IMR-90 (cell line): ENCODE data around the gene MORN5. TPM values are rescaled to one million over a fixed set of nuclear protein-coding genes. Genes with fewer than 3 reads are reported as not detected.

Experiments used
- ATAC-seq: fragments of 200-7000 bp; cut with Tn5 transposase; 2 replicates; pipeline ENCODE4 v1.9.1; 2020; ENCODE audit warnings: low read depth, mild to moderate bottlenecking, moderate library complexity
- BruUV-seq: library from RNA; stranded (reverse); fragments of 400-500 nt; replicated peaks from 2 replicates; lab custom pipeline; 2021; lab: Mats Ljungman, UMichigan
- CTCF ChIA-PET: fragments of 300-600 bp; formaldehyde crosslinking; extraction: SDS; loops from one replicate; lab custom pipeline; 2021; ENCODE audit warnings: antibody characterized with exemption; lab: Yijun Ruan, JAX
- POLR2A ChIA-PET: fragments of 300-600 bp; sonication (Branson Sonifier 250); formaldehyde crosslinking; loops from one replicate; lab custom pipeline; 2022; ENCODE audit warnings: antibody characterized with exemption; ENCODE audit not compliant: unreplicated experiment; lab: Charles Lee
- DNase-seq: peaks from one replicate; pipeline ENCODE4 v3.0.0; 2013
- H2AFZ ChIP-seq: replicated peaks from 2 replicates; pipeline ENCODE3; 2013; ENCODE audit warnings: low read length, mild to moderate bottlenecking; ENCODE audit not compliant: poor library complexity
- H2AK5ac ChIP-seq: 2 replicates; pipeline ENCODE4 v1.6.1; 2013; ENCODE audit warnings: low read depth, low read length, inconsistent platforms
- H2AK9ac ChIP-seq: replicated peaks from 2 replicates; pipeline ENCODE3; 2013; ENCODE audit warnings: mild to moderate bottlenecking, low read depth, low read length, moderate library complexity; ENCODE audit not compliant: poor library complexity
- H2BK120ac ChIP-seq: 2 replicates; pipeline ENCODE4 v1.6.1; 2013; ENCODE audit warnings: low read depth, low read length, inconsistent platforms
- H2BK15ac ChIP-seq: 3 replicates; pipeline ENCODE4 v1.6.1; 2013; ENCODE audit warnings: low read depth, low read length, inconsistent platforms
- H2BK20ac ChIP-seq: 2 replicates; pipeline ENCODE4 v1.6.1; 2013; ENCODE audit warnings: low read depth, mild to moderate bottlenecking, inconsistent platforms, low read length, moderate library complexity
- H2BK5ac ChIP-seq: 2 replicates; pipeline ENCODE4 v1.6.1; 2013; ENCODE audit warnings: mild to moderate bottlenecking, low read depth, low read length, inconsistent platforms; ENCODE audit not compliant: poor library complexity, severe bottlenecking
- H3K14ac ChIP-seq: replicated peaks from 2 replicates; pipeline ENCODE4 v1.6.1; 2013; ENCODE audit warnings: low read depth, low read length, inconsistent platforms
- H3K18ac ChIP-seq: 2 replicates; pipeline ENCODE4 v1.6.1; 2013; ENCODE audit warnings: low read depth, low read length, control low read depth
- H3K23ac ChIP-seq: 2 replicates; pipeline ENCODE4 v1.6.1; 2013; ENCODE audit warnings: low read depth, low read length, inconsistent platforms
- H3K27ac ChIP-seq: 2 replicates; pipeline ENCODE4 v1.5.1; 2013; ENCODE audit warnings: mild to moderate bottlenecking, control low read depth, low read length; ENCODE audit not compliant: insufficient read depth
- H3K27me3 ChIP-seq: 2 replicates; pipeline ENCODE4 v1.6.1; 2013; ENCODE audit warnings: low read length; ENCODE audit not compliant: control insufficient read depth, insufficient read depth
- H3K36me3 ChIP-seq: 2 replicates; pipeline ENCODE4 v1.6.1; 2013; ENCODE audit warnings: low read length, mixed read lengths; ENCODE audit not compliant: control insufficient read depth, insufficient read depth
- H3K4ac ChIP-seq: 2 replicates; pipeline ENCODE4 v1.6.1; 2013; ENCODE audit warnings: low read depth, low read length, inconsistent platforms
- H3K4me1 ChIP-seq: 2 replicates; pipeline ENCODE4 v1.6.1; 2013; ENCODE audit warnings: low read length, mixed read lengths; ENCODE audit not compliant: control insufficient read depth, insufficient read depth
- H3K4me2 ChIP-seq: 2 replicates; pipeline ENCODE4 v1.6.1; 2013; ENCODE audit warnings: low read depth, mild to moderate bottlenecking, control low read depth, low read length, moderate library complexity
- H3K4me3 ChIP-seq: 2 replicates; pipeline ENCODE4 v1.5.1; 2013; ENCODE audit warnings: low read depth, mild to moderate bottlenecking, control low read depth, low read length, moderate library complexity; ENCODE audit not compliant: insufficient read depth
- H3K56ac ChIP-seq: 2 replicates; pipeline ENCODE4 v1.6.1; 2013; ENCODE audit warnings: low read length, inconsistent platforms; ENCODE audit not compliant: insufficient read depth; ENCODE audit errors: extremely low read depth
- H3K79me1 ChIP-seq, 2 experiments: 2 replicates each; pipeline ENCODE4 v1.6.1; 2013; ENCODE audit warnings: low read length in 2 of 2, inconsistent platforms in 1 of 2, low read depth in 1 of 2
- H3K9ac ChIP-seq: 2 replicates; pipeline ENCODE4 v1.6.1; 2013; ENCODE audit warnings: low read depth, low read length, control low read depth
- H3K9me1 ChIP-seq: 2 replicates; pipeline ENCODE4 v1.6.1; 2013; ENCODE audit warnings: low read length, inconsistent platforms; ENCODE audit not compliant: insufficient read depth
- H3K9me3 ChIP-seq: 2 replicates; pipeline ENCODE4 v1.6.1; 2013; ENCODE audit warnings: low read length; ENCODE audit not compliant: control insufficient read depth, insufficient read depth
- H4K20me1 ChIP-seq: 2 replicates; pipeline ENCODE4 v1.6.1; 2013; ENCODE audit warnings: low read length, inconsistent platforms; ENCODE audit not compliant: insufficient read depth
- H4K5ac ChIP-seq: 2 replicates; pipeline ENCODE4 v1.6.1; 2013; ENCODE audit warnings: mild to moderate bottlenecking, low read depth, low read length, control low read depth
- H4K8ac ChIP-seq, 2 experiments: 2 replicates each; pipeline ENCODE4 v1.6.1; 2013; ENCODE audit warnings: low read depth in 2 of 2, low read length in 2 of 2, control low read depth in 1 of 2, inconsistent platforms in 1 of 2
- H4K91ac ChIP-seq: 2 replicates; pipeline ENCODE4 v1.6.1; 2013; ENCODE audit warnings: low read depth, low read length, inconsistent platforms; ENCODE audit not compliant: insufficient read depth
- BHLHE40 ChIP-seq: fragments of 150-350 bp; IDR thresholded peaks from 2 replicates; pipeline ENCODE4 v1.6.1; 2016; ENCODE audit warnings: mild to moderate bottlenecking, low read depth, low read length
- CEBPB ChIP-seq: IDR thresholded peaks from 2 replicates; pipeline ENCODE4 v1.6.1; 2012; ENCODE audit warnings: low read depth, low read length, improper control_type of control experiment
- CHD1 ChIP-seq: IDR thresholded peaks from 2 replicates; pipeline ENCODE4 v1.6.1; 2012; ENCODE audit warnings: low read depth, low read length, improper control_type of control experiment
- ELK1 ChIP-seq: fragments of 150-350 bp; IDR thresholded peaks from 2 replicates; pipeline ENCODE4 v1.6.1; 2016; ENCODE audit warnings: low read depth, mild to moderate bottlenecking, low read length, moderate library complexity, borderline replicate concordance
- MXI1 ChIP-seq: IDR thresholded peaks from 2 replicates; pipeline ENCODE4 v1.6.1; 2012; ENCODE audit warnings: low read depth, mild to moderate bottlenecking, low read length, moderate library complexity, borderline replicate concordance
- RCOR1 ChIP-seq: IDR thresholded peaks from 2 replicates; pipeline ENCODE4 v1.6.1; 2012; ENCODE audit warnings: mild to moderate bottlenecking, low read length, improper control_type of control experiment; ENCODE audit not compliant: insufficient replicate concordance
- whole genome bisulfite sequencing, 2 experiments: methylation state at CpG; one replicate each; pipeline versions ENCODE4 v1.1.5 to v1.1.7; 2013; ENCODE audit warnings: missing lambda C conversion rate in 2 of 2; ENCODE audit not compliant: insufficient read length in 1 of 2; ENCODE audit errors: extremely low coverage in 2 of 2; 5-methylcytosine and 5-hydroxymethylcytosine counted together
- dilution Hi-C: fragments of 300-500 bp; cut with HindIII; formaldehyde crosslinking; loops from one replicate; pipeline ENCODE4 v1.14.3; 2018; ENCODE audit warnings: low sequenced_read_pairs; ENCODE audit not compliant: unreplicated experiment
- in situ Hi-C: fragments of 300-500 bp; cut with MboI; formaldehyde crosslinking; loops from 3 replicates; pipeline ENCODE4 v1.14.3; 2019; ENCODE audit warnings: low sequenced_read_pairs, inconsistent platforms, mixed read lengths
- intact Hi-C: fragments of 100-400 bp; cut with micrococcal nuclease; formaldehyde crosslinking; loops from 2 replicates; pipeline ENCODE4 v1.10.0; 2022
- polyA plus RNA-seq, 3 experiments: library from polyadenylated mRNA; depleted of rRNA; stranded (reverse); fragments of >200 nt; gene quantifications; 2 replicates each; pipeline ENCODE4 v1.2.3, GENCODE V29; 2012; ENCODE audit warnings: low replicate concordance in 1 of 3
- total RNA-seq: library from RNA; depleted of rRNA; stranded (reverse); fragments of >200 nt; gene quantifications from 2 replicates; pipeline ENCODE4 v1.2.3, GENCODE V29; 2012

MORN5 gene
- total and polyA plus RNA-seq, 2 of the 4 experiments (the other 2 are of a cell fraction), result not detected

- no peaks in the 10 kb centered on the region for H3K9me3 ChIP-seq
- ATAC-seq (no peak), DNase-seq (no peak)
- no peak overlapping the region for H3K9ac ChIP-seq
- peaks cover 35% of the 10 kb centered on the region for H3K27me3 ChIP-seq
- H4K20me1 ChIP-seq, result no peaks in the 10 kb centered on the region
- no peak overlapping the region for H2BK15ac ChIP-seq
- no peak overlapping the region for H4K91ac ChIP-seq
- BruUV-seq, result no TSS peak
- no peak overlapping the region for H3K4me3 ChIP-seq
- CTCF ChIA-PET, result no interaction called here
- dilution Hi-C loops, result no loop called here
- H3K27ac ChIP-seq, result no peak overlapping the region
- no peak overlapping the region for H3K56ac ChIP-seq
- no peak overlapping the region for H2AK9ac ChIP-seq
- no peaks in the 10 kb centered on the region for H3K79me1 ChIP-seq
- no CpG with 5 or more reads among the region's 5 CpGs for WGBS, 2 experiments
- H2AFZ ChIP-seq, result no peak overlapping the region
- in situ Hi-C loops, result no loop called here
- no peak overlapping the region for H2BK120ac ChIP-seq
- H4K5ac ChIP-seq, result no peak overlapping the region
- no peak overlapping the region for H2AK5ac ChIP-seq
- no peak overlapping the region for H3K4me2 ChIP-seq
- no peaks in the 10 kb centered on the region for H3K4me1 ChIP-seq
- H3K18ac ChIP-seq, result no peak overlapping the region
- peaks cover 3% of the 10 kb centered on the region; the same call in 1 of the 2 replicates for H3K9me1 ChIP-seq
- no peak overlapping the region for H3K4ac ChIP-seq
- no peak overlapping the region for H4K8ac ChIP-seq
- POLR2A ChIA-PET, result no interaction called here
- no peak overlapping the region for H3K14ac ChIP-seq
- H3K23ac ChIP-seq, result no peak overlapping the region
- H2BK20ac ChIP-seq, result no peak overlapping the region
- no peak for TF ChIP-seq BHLHE40
- TF ChIP-seq RCOR1, result no peak
- no peak for TF ChIP-seq CHD1
- TF ChIP-seq ELK1, result no peak
- no peak for TF ChIP-seq MXI1
- TF ChIP-seq CEBPB, result no peak
- H3K36me3 ChIP-seq, result no peaks in the 10 kb centered on the region
- intact Hi-C loops, result no loop called here
- H2BK5ac ChIP-seq, result no peak overlapping the region
These were observed 26.6 kb downstream of the MORN5 start for GRCh38 chr9:122186301-122186700.
